Measurements from ENCODE around the gene RBM10.
"Not testable (repeated sequence)": the region's sequence is repeated elsewhere in the genome, so short reads cannot be mapped to it uniquely, and the experiment has no call there.

RBM10 gene

GRCh38 chrX:47144626-47145394 is at the start of gene RBM10, which contains the start of gene NDUFB11:
Gene RBM10 (plus strand): TSS chrX:47145221. CDS start chrX:47147482, 2,261 bp downstream.
Gene NDUFB11 (minus strand): TSS chrX:47144702. CDS start chrX:47144679, 23 bp downstream.
- Histone ChIP-seq H3K27ac (peak within 1 kb of the TSS; percentile 97), H3K4me3 (ENCODE audit: low read depth, low read length) (peak within 1 kb of the TSS; percentile 85), H3K36me3 (ENCODE audit: control insufficient read depth, insufficient read depth, low read length) (no peaks in the 10 kb centered on the region), H3K4me2 (ENCODE audit: low read length) (peak within 1 kb of the TSS; percentile 86), H3K9me3 (ENCODE audit: control insufficient read depth, low read length) (no peaks in the 10 kb centered on the region), H3K9ac (peak within 1 kb of the TSS; percentile 90), H3K27me3 (ENCODE audit: control insufficient read depth, insufficient read depth, low read length) (no peaks in the 10 kb centered on the region), H3K4me1 (no peaks in the 10 kb centered on the region), H2AFZ (peak within 1 kb of the TSS; percentile 88), H3K79me2 (peaks cover 13% of the 10 kb centered on the region)
- peak; percentile 73 for TF ChIP-seq CTCF (IDR thresholded peaks at IDR 0.05)

GRCh38 chrX:47097018-47097417 is 48.0 kb upstream of the RBM10 start:
- TF ChIP-seq CTCF (IDR thresholded peaks at IDR 0.05), result no peak
- Histone ChIP-seq H2AFZ (no peak overlapping the region), H3K4me1 (no peaks in the 10 kb centered on the region), H3K27ac (no peak overlapping the region), H3K4me3 (ENCODE audit: low read depth, low read length) (no peak overlapping the region), H3K9ac (no peak overlapping the region), H3K36me3 (ENCODE audit: control insufficient read depth, insufficient read depth, low read length) (no peaks in the 10 kb centered on the region), H3K4me2 (ENCODE audit: low read length) (no peak overlapping the region), H3K9me3 (ENCODE audit: control insufficient read depth, low read length) (no peaks in the 10 kb centered on the region), H3K79me2 (no peaks in the 10 kb centered on the region), H3K27me3 (ENCODE audit: control insufficient read depth, insufficient read depth, low read length) (no peaks in the 10 kb centered on the region)

- H3K79me2 ChIP-seq, result no peaks in the 10 kb centered on the region
- TF ChIP-seq CTCF (IDR thresholded peaks at IDR 0.05), result no peak
- no peak overlapping the region for H3K27ac ChIP-seq
- no peaks in the 10 kb centered on the region for H3K9me3 ChIP-seq (ENCODE audit: control insufficient read depth, low read length)
- no peaks in the 10 kb centered on the region for H3K4me1 ChIP-seq
- no peak overlapping the region for H3K4me3 ChIP-seq (ENCODE audit: low read depth, low read length)
- no peaks in the 10 kb centered on the region for H3K27me3 ChIP-seq (ENCODE audit: control insufficient read depth, insufficient read depth, low read length)
- no peak overlapping the region for H2AFZ ChIP-seq
- H3K4me2 ChIP-seq (ENCODE audit: low read length), result no peak overlapping the region
- H3K36me3 ChIP-seq (ENCODE audit: control insufficient read depth, insufficient read depth, low read length), result no peaks in the 10 kb centered on the region
- no peak overlapping the region for H3K9ac ChIP-seq
Measured at GRCh38 chrX:47098338-47099094, 46.5 kb upstream of the RBM10 start.

- no peak for TF ChIP-seq CTCF (IDR thresholded peaks at IDR 0.05)
- Histone ChIP-seq H3K9me3 (ENCODE audit: control insufficient read depth, low read length) (no peaks in the 10 kb centered on the region), H3K27ac (no peak overlapping the region), H3K27me3 (ENCODE audit: control insufficient read depth, insufficient read depth, low read length) (no peaks in the 10 kb centered on the region), H3K9ac (no peak overlapping the region), H3K79me2 (no peaks in the 10 kb centered on the region), H3K4me2 (ENCODE audit: low read length) (no peak overlapping the region), H2AFZ (no peak overlapping the region), H3K36me3 (ENCODE audit: control insufficient read depth, insufficient read depth, low read length) (no peaks in the 10 kb centered on the region), H3K4me3 (ENCODE audit: low read depth, low read length) (no peak overlapping the region), H3K4me1 (no peaks in the 10 kb centered on the region)
Measured at GRCh38 chrX:47101206-47101605, 43.8 kb upstream of the RBM10 start.

GRCh38 chrX:47110936-47111615 is 33.9 kb upstream of the RBM10 start:
- not testable (repeated sequence) for H3K27me3 ChIP-seq (ENCODE audit: control insufficient read depth, insufficient read depth, low read length); H3K4me2 ChIP-seq (ENCODE audit: low read length); H3K79me2 ChIP-seq; H3K36me3 ChIP-seq (ENCODE audit: control insufficient read depth, insufficient read depth, low read length); H2AFZ ChIP-seq; H3K9ac ChIP-seq; H3K4me3 ChIP-seq (ENCODE audit: low read depth, low read length); H3K9me3 ChIP-seq (ENCODE audit: control insufficient read depth, low read length); H3K27ac ChIP-seq; H3K4me1 ChIP-seq

Data from parathyroid adenoma (tissue), 2 donors.